ENCODE measurements around the gene B3GAT1. TPM values are rescaled to one million over a fixed set of nuclear protein-coding genes. Genes with fewer than 3 reads are reported as not detected.

The B3GAT1 gene
- total and polyA plus RNA-seq, 2 of the 13 experiments (the other 11 are each of a cell fraction or from before 2014, with no cell fraction given): not detected

DNA sequence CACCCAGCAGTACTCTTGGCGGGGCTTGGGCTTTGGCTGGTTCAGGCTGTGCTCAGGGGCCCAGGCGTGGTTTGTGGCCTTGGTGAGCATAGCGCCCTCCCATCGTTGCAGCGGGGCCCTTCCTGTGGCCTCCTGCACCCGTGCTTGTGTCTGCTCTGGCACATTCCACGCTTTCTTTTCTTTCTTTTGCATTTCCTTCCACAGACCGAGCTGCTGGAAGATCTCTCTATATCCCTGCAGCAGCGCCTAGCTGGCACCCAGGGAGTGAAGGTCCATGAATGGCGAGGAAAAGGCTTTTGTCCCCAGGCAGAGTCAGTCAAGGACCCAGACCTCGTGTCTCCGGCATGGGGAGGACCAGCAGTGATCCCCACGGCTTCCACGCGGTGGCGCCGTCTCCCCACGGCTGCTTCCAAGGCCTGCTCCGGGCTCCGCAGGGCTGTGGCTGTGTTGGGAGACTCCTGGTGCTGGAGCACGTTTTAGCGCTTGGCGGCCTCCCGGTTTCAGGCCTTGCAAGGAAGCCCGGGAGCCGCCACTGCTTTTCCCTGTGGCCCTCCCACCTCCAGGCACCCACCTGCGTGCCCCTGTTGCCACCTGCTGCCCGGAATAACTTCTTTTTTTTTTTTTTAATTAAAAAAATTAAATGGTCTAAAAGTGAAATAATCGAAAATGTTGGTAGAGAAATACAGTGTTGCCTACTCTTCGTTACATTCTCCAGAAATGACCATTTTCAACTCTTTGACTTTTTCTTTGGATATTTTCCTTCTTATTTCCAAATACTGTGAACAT lies 51.8 kb downstream of the B3GAT1 start (continued):
- TF ChIP-seq ELF4 (CRISPR knock-in tag; IDR thresholded peaks at IDR 0.05; ENCODE audit: borderline replicate concordance) (no peak), ZBTB42 (CRISPR knock-in tag; IDR thresholded peaks at IDR 0.05) (no peak), HES4 (CRISPR knock-in tag; IDR thresholded peaks at IDR 0.05; ENCODE audit: borderline replicate concordance) (no peak), NR1H2 (CRISPR knock-in tag; IDR thresholded peaks at IDR 0.05; ENCODE audit: borderline replicate concordance, low read depth) (no peak), ZFP1 (CRISPR knock-in tag; IDR thresholded peaks at IDR 0.05) (no peak), MED13 (CRISPR knock-in tag; IDR thresholded peaks at IDR 0.05) (no peak), ZNF383 (CRISPR knock-in tag; IDR thresholded peaks at IDR 0.05; ENCODE audit: borderline replicate concordance) (no peak), ZNF850 (CRISPR knock-in tag; conservative IDR thresholded peaks at IDR 0.05) (no peak), MZF1 (CRISPR knock-in tag; IDR thresholded peaks at IDR 0.05; ENCODE audit: borderline replicate concordance) (no peak), ZNF124 (CRISPR knock-in tag; IDR thresholded peaks at IDR 0.05) (0 out of 2 replicates have a peak, but pooled peaks have one; percentile 41), ETV5 (CRISPR knock-in tag; IDR thresholded peaks at IDR 0.05; ENCODE audit: borderline replicate concordance) (peak; percentile 32; the same call in 1 of the 2 replicates), ZNF460 (CRISPR knock-in tag; IDR thresholded peaks at IDR 0.05; ENCODE audit: borderline replicate concordance) (no peak), PAF1 (CRISPR knock-in tag; IDR thresholded peaks at IDR 0.05) (no peak), ZBTB3 (CRISPR knock-in tag; IDR thresholded peaks at IDR 0.05; ENCODE audit: borderline replicate concordance, low read depth) (no peak), ZNF768 (CRISPR knock-in tag; IDR thresholded peaks at IDR 0.05) (no peak), EED (CRISPR knock-in tag; IDR thresholded peaks at IDR 0.05) (no peak)
- TF ChIP-seq, protein P1, sequence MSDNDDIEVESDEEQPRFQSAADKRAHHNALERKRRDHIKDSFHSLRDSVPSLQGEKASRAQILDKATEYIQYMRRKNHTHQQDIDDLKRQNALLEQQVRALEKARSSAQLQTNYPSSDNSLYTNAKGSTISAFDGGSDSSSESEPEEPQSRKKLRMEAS (IDR thresholded peaks at IDR 0.05): peak; percentile 82
- TF ChIP-seq, protein P2, sequence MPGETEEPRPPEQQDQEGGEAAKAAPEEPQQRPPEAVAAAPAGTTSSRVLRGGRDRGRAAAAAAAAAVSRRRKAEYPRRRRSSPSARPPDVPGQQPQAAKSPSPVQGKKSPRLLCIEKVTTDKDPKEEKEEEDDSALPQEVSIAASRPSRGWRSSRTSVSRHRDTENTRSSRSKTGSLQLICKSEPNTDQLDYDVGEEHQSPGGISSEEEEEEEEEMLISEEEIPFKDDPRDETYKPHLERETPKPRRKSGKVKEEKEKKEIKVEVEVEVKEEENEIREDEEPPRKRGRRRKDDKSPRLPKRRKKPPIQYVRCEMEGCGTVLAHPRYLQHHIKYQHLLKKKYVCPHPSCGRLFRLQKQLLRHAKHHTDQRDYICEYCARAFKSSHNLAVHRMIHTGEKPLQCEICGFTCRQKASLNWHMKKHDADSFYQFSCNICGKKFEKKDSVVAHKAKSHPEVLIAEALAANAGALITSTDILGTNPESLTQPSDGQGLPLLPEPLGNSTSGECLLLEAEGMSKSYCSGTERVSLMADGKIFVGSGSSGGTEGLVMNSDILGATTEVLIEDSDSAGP (CRISPR knock-in tag; IDR thresholded peaks at IDR 0.05; ENCODE audit: borderline replicate concordance): peak; percentile 63
- TF ChIP-seq, protein P3, sequence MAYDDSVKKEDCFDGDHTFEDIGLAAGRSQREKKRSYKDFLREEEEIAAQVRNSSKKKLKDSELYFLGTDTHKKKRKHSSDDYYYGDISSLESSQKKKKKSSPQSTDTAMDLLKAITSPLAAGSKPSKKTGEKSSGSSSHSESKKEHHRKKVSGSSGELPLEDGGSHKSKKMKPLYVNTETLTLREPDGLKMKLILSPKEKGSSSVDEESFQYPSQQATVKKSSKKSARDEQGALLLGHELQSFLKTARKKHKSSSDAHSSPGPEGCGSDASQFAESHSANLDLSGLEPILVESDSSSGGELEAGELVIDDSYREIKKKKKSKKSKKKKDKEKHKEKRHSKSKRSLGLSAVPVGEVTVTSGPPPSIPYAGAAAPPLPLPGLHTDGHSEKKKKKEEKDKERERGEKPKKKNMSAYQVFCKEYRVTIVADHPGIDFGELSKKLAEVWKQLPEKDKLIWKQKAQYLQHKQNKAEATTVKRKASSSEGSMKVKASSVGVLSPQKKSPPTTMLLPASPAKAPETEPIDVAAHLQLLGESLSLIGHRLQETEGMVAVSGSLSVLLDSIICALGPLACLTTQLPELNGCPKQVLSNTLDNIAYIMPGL (CRISPR knock-in tag; IDR thresholded peaks at IDR 0.05; ENCODE audit: borderline replicate concordance in 1 of 2, low read depth in 1 of 2): peak; percentile 56 to 58; a peak in 1 of 4 replicates
- TF ChIP-seq, protein P4, sequence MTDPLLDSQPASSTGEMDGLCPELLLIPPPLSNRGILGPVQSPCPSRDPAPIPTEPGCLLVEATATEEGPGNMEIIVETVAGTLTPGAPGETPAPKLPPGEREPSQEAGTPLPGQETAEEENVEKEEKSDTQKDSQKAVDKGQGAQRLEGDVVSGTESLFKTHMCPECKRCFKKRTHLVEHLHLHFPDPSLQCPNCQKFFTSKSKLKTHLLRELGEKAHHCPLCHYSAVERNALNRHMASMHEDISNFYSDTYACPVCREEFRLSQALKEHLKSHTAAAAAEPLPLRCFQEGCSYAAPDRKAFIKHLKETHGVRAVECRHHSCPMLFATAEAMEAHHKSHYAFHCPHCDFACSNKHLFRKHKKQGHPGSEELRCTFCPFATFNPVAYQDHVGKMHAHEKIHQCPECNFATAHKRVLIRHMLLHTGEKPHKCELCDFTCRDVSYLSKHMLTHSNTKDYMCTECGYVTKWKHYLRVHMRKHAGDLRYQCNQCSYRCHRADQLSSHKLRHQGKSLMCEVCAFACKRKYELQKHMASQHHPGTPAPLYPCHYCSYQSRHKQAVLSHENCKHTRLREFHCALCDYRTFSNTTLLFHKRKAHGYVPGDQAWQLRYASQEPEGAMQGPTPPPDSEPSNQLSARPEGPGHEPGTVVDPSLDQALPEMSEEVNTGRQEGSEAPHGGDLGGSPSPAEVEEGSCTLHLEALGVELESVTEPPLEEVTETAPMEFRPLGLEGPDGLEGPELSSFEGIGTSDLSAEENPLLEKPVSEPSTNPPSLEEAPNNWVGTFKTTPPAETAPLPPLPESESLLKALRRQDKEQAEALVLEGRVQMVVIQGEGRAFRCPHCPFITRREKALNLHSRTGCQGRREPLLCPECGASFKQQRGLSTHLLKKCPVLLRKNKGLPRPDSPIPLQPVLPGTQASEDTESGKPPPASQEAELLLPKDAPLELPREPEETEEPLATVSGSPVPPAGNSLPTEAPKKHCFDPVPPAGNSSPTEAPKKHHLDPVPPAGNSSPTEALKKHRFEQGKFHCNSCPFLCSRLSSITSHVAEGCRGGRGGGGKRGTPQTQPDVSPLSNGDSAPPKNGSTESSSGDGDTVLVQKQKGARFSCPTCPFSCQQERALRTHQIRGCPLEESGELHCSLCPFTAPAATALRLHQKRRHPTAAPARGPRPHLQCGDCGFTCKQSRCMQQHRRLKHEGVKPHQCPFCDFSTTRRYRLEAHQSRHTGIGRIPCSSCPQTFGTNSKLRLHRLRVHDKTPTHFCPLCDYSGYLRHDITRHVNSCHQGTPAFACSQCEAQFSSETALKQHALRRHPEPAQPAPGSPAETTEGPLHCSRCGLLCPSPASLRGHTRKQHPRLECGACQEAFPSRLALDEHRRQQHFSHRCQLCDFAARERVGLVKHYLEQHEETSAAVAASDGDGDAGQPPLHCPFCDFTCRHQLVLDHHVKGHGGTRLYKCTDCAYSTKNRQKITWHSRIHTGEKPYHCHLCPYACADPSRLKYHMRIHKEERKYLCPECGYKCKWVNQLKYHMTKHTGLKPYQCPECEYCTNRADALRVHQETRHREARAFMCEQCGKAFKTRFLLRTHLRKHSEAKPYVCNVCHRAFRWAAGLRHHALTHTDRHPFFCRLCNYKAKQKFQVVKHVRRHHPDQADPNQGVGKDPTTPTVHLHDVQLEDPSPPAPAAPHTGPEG (CRISPR knock-in tag; IDR thresholded peaks at IDR 0.05): no peak
